Hepatic stellate cell (primary cell): ENCODE data around the gene MACROH2A1.

ENCODE experiments used
- DNase-seq: peaks from one replicate; pipeline ENCODE4 v3.0.0; 2011; ENCODE audit warnings: low spot score

MACROH2A1 gene

GRCh38 chr5:135331612-135332011, 67.4 kb downstream of the MACROH2A1 start:
- DNase-seq, result no peak

DNA sequence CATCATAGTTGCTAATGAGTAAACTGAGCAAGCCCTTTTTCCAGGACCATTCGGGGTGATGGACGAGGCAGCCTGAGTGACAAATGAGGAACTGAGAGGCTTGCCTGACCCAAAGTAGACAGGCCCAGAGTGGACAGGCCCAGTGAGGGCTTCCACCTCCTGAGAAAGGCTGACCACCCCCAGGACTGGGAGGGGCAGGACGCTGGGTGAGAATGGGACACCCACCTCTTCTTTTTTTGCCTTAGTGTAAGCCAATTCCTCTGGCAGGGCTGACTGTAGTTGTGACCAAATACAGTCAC, 68.3 kb downstream of the MACROH2A1 start:
- DNase-seq, result no peak

GRCh38 chr5:135329913-135330797, 68.9 kb downstream of the MACROH2A1 start:
- DNase-seq, result no peak

- no peak for DNase-seq
Measured at GRCh38 chr5:135329066-135329912, 69.7 kb downstream of the MACROH2A1 start.

DNA sequence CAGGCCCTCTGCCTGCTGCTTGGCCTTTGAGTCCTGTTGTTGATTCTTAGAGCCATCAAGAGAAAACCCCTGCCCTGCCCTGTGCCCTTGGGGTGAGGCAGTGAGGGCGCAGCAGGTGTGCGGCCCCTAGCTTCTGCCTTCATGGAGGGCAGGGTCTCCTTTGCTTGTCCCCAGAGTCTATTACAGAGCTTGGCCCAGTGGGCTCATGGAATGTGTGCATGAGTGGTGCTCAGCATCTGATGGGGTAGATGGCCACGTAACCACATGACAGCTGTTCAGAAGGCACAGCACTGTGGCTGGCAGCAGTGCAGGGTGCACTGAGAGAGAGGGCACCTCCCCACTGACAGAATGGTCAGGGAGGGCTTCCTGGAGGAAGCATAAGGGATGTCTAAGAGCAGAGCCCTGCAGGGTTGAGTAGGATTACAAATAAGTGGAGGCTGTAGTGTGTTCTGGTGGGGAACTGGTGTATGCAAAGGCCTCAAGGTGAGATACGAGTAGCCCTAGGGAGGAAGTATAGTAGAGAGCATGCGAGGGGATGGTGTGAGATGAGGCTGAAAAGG, 70.8 kb downstream of the MACROH2A1 start:
- no peak for DNase-seq

DNA sequence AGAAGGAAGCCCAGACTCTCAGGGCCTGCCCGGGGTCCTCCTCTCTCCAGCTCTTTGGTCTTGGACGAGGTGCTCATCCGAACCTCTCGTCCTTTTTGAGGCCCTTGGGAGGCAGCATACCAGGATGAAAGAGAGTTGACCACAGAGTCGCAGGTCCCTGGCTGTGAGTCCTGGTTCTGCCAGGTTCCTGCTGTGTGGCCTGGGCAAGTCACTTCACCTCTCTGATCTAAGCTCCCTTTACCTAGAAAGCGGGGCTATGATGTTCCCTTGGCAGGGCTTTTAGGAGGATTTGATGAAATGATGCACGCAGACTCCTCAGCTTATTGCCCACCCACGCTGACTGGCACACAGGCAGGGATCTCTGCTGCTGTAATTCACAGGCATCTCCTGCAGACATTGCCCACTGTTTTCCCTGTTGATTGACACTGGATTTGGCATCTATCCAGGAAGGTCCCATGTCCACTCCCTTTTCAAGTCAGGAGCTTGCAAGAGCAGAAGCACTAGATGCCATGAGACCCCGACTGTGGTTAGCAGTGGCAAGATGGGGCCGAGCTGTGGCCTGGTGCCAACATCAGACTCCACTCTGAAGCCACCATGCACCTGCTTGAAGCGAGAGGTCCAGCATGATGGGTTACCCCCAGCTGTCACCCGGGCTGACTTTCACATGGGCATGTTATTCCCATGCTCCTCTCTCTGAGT, 71.5 kb downstream of the MACROH2A1 start:
- no peak for DNase-seq

DNA sequence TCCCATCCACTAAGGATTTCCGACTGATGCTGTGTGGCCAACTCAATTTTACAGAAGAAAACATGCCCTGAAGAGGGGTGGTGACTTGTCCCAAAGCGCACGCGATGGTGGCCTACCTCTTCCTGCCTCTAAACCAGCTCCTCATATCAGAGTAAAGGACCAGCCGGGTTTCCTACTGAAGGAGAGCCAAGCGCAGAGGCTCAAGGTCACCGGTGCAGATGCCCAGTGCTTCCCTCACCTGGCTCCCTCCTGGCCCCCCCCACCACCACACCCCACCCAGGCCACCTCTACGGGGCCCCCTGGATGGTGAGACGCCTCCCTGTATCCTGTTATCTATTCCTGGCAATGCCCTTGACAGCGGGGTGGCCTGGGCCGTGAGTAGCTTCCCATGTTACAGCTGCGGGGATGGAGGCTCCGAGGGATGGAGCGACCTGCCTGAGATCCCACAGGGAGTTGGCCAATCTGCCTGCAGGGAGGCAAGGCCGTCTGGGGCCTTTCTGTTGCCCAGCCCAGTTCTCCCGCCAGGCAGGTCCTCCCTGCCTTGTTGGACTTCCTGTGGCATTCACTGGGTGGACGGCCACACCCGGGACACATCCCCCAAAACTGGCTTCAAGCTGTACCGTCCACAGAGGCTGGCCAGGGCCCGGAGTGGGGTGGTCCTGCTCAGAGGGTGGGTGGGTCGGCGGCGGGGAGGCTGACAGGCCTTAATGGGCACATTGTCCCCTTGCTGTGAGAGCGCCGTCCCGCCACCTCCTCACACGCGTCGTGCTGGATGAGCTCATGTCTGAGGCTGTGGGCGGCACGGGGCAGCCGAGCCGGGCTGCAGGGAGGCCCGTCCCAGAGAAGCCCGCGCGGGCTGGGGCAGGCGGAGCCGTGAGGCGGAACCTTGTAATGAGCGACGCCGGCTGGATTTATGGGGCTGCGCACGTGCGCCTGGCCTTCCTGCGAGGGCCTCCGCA, 72.5 kb downstream of the MACROH2A1 start:
- no peak for DNase-seq

DNA sequence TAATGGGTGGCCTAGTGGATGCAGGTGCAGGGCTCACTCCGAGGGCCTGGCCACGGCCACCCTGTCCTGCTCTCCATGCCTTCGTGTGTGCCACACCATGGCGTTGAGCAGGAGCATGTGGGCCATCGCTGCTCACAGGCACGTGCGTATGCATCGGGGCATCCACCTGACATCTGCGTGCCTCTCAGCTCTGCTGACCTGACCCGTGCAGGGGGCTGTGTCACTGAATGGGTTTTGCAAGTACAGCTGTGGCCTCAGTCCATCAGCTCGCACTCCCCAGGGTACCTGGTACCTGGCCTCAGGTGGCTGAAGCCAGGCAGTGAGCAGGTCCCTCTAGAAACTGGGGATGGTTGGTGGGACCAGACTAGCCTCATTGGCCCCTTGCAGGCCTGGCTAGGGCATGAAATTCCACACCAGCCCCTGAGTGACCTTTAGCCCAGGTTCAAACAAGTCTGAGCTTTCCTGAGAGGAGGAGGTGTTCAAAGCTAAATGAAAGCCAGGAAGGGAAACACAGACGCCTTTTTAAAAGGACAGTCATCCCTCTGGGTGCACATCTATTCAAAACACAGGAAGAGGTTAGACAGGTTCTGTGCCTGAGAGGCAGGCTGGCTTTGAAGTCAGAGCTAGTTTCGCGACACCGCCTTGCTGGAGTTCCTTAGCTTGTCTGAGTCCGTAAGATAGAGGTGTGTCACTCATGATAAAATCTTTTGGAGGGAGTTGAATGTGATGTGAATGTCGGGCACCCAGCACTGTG, 74.0 kb downstream of the MACROH2A1 start:
- DNase-seq, result no peak

GRCh38 chr5:135324160-135324559, 74.9 kb downstream of the MACROH2A1 start:
- no peak for DNase-seq

- no peak for DNase-seq
Measured at GRCh38 chr5:135323701-135324132, 75.3 kb downstream of the MACROH2A1 start.

GRCh38 chr5:135323227-135323626, 75.8 kb downstream of the MACROH2A1 start:
- DNase-seq, result no peak

GRCh38 chr5:135322744-135323143, 76.3 kb downstream of the MACROH2A1 start:
- no peak for DNase-seq

GRCh38 chr5:135322271-135322670, 76.8 kb downstream of the MACROH2A1 start:
- no peak for DNase-seq

- no peak for DNase-seq
Measured at GRCh38 chr5:135320718-135321484, 78.1 kb downstream of the MACROH2A1 start.

- DNase-seq, result no peak
Measured at GRCh38 chr5:135319928-135320606, 79.0 kb downstream of the MACROH2A1 start.

- no peak for DNase-seq
Measured at GRCh38 chr5:135319458-135319857, 79.6 kb downstream of the MACROH2A1 start.

- DNase-seq, result no peak
Measured at GRCh38 chr5:135318924-135319323, 80.1 kb downstream of the MACROH2A1 start.

DNA sequence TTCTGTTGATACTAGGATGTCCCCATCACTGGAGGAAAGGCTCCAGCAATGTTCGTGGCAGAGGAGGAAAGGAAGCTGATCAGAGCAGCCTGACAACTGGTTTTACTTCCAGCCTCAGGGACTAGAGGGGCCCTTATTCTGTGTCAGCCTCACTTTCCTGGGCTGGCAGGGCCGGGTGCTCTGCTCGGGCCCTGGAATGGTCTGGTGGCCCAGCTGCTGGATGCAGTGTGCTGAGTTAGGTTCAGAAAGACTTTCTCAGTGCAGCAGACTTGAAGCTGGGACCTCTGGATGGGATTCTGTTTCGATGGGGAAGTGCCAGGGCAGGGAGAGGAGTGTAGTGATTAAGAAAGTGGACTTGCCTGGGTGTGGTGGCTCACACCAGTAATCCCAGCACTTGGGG, 81.0 kb downstream of the MACROH2A1 start:
- no peak for DNase-seq

GRCh38 chr5:135317286-135317685, 81.7 kb downstream of the MACROH2A1 start:
- DNase-seq, result no peak
